ENCODE measurements around the gene FAM43A.

GRCh38 chr3:194736896-194737600, 51.4 kb downstream of the FAM43A start:
- TF ChIP-seq POLR2AphosphoS5 (IDR thresholded peaks at IDR 0.05) = no peak
- no peak for TF ChIP-seq CTCF (IDR thresholded peaks at IDR 0.05)

All from suprapubic skin (tissue), 3 donors.